SK-N-SH (cell line): ENCODE measurements around the gene GNB1L.

Experiments
- CTCF ChIP-seq: fragments of 200-600 bp; sonication (generic); IDR thresholded peaks from 2 replicates; pipeline ENCODE4 v1.6.1; 2017; ENCODE audit warnings: antibody characterized with exemption, mild to moderate bottlenecking, moderate library complexity
- POLR2AphosphoS5 ChIP-seq: IDR thresholded peaks from 2 replicates; pipeline ENCODE4 v1.6.1; 2012; ENCODE audit warnings: low read depth, low read length
- RAD21 ChIP-seq: IDR thresholded peaks from 2 replicates; pipeline ENCODE4 v1.6.1; 2012; ENCODE audit warnings: mild to moderate bottlenecking, low read length
- RCOR1 ChIP-seq: fragments of 150-350 bp; IDR thresholded peaks from 2 replicates; pipeline ENCODE4 v1.6.1; 2017; ENCODE audit warnings: antibody characterized with exemption, low read length
- REST ChIP-seq: IDR thresholded peaks from 2 replicates; pipeline ENCODE4 v1.6.1; 2012; ENCODE audit warnings: mild to moderate bottlenecking, low read depth, low read length, moderate library complexity
- SMC3 ChIP-seq: IDR thresholded peaks from 2 replicates; pipeline ENCODE4 v1.6.1; 2012; ENCODE audit warnings: low read depth, low read length, improper control_type of control experiment
- TAF1 ChIP-seq: IDR thresholded peaks from 2 replicates; pipeline ENCODE4 v1.6.1; 2012; ENCODE audit warnings: low read depth, mild to moderate bottlenecking, low read length, moderate library complexity, borderline replicate concordance
- USF1 ChIP-seq: IDR thresholded peaks from 2 replicates; pipeline ENCODE4 v1.4.0; 2012; ENCODE audit warnings: low read depth, borderline replicate concordance
- ZBTB33 ChIP-seq: IDR thresholded peaks from 2 replicates; pipeline ENCODE4 v1.4.0; 2012; ENCODE audit warnings: low read depth, borderline replicate concordance
- TF ChIP-seq, protein P1 (sequence below): IDR thresholded peaks from 2 replicates; pipeline ENCODE4 v1.4.0; 2012; ENCODE audit warnings: low read depth

DNA sequence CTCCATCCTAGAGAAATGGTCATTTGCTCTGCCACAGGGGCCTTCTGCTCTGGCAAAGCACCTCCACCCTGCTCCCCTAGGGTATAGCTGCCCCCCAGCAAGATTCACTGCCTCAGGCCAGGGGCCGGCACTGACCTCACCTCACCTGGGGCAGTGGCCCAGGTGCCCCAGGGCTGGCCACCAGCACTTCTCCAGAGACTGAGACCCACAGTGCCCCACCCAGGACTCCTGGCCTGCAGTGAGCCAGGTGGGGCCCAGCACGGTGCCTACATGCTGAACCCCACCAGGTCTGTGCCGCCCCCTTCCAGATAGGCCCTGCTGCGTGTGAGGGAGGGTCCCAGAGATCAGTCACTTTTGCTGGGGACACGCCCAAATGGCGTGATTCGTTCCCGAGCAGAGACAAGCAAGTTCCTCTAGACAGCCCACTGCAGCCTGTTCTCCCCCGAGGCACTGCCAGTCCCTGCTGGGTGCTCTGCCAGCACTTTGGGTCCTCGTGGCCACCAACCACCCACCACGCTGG, 10.8 kb downstream of the GNB1L start:
- no peak for TF ChIP-seq CTCF
- TF ChIP-seq RAD21, result no peak
- TF ChIP-seq TAF1, result no peak
- TF ChIP-seq RCOR1, result no peak
- TF ChIP-seq SMC3, result no peak
- TF ChIP-seq REST, result no peak
- TF ChIP-seq POLR2AphosphoS5, result no peak
- TF ChIP-seq, protein P1, sequence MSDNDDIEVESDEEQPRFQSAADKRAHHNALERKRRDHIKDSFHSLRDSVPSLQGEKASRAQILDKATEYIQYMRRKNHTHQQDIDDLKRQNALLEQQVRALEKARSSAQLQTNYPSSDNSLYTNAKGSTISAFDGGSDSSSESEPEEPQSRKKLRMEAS, result no peak
- no peak for TF ChIP-seq USF1
- TF ChIP-seq ZBTB33, result no peak
